NCI-H146 (cell line): ENCODE data around the gene CDK9.
A peak's percentile ranks its signal among the peaks of the same experiment; 100 is the strongest.
"Not testable (repeated sequence)": the region's sequence is repeated elsewhere in the genome, so short reads cannot be mapped to it uniquely, and the experiment has no call there.

Experiments used
- DNase-seq: peaks from one replicate; lab custom pipeline; 2025; lab: John Stamatoyannopoulos, UW

Gene CDK9

GRCh38 chr9:127825319-127826051 is 39.7 kb downstream of the CDK9 start:
- DNase-seq = peak; percentile 40

- DNase-seq = no peak
Measured at GRCh38 chr9:127826253-127826913, 40.5 kb downstream of the CDK9 start.

GRCh38 chr9:127828262-127829031 is 42.6 kb downstream of the CDK9 start:
- DNase-seq = peak; percentile 74

- DNase-seq = no peak
Measured at GRCh38 chr9:127829205-127829906, 43.5 kb downstream of the CDK9 start.

GRCh38 chr9:127832248-127832647 is 46.4 kb downstream of the CDK9 start:
- no peak for DNase-seq

- DNase-seq = no peak
Measured at GRCh38 chr9:127833555-127833954, 47.7 kb downstream of the CDK9 start.

GRCh38 chr9:127835991-127836516 is 50.2 kb downstream of the CDK9 start:
- DNase-seq = no peak

GRCh38 chr9:127836561-127836960 is 50.7 kb downstream of the CDK9 start:
- DNase-seq = not testable (repeated sequence)

GRCh38 chr9:127837346-127837745 is 51.5 kb downstream of the CDK9 start:
- DNase-seq = no peak

- no peak for DNase-seq
Measured at GRCh38 chr9:127838375-127839078, 52.7 kb downstream of the CDK9 start.
